HG03575 (cell line): Measurements from ENCODE around the gene MTA2.
"Not testable (repeated sequence)": the region's sequence is repeated elsewhere in the genome, so short reads cannot be mapped to it uniquely, and the experiment has no call there.

Experiments used
- ATAC-seq: cut with Tn5 transposase; IDR thresholded peaks from one replicate; pipeline ENCODE4 v1.9.1; 2021; ENCODE audit not compliant: unreplicated experiment, insufficient number of reproducible peaks, low FRiP score; ENCODE audit errors: extremely low read depth

The MTA2 gene

GRCh38 chr11:62599069-62599696 lies 2.5 kb downstream of the MTA2 start:
- ATAC-seq = no peak

- no peak for ATAC-seq
Observed at GRCh38 chr11:62595124-62595523, 6.5 kb downstream of the MTA2 start.

GRCh38 chr11:62593434-62594044 lies 8.1 kb downstream of the MTA2 start:
- no peak for ATAC-seq

GRCh38 chr11:62592989-62593421 lies 8.7 kb downstream of the MTA2 start:
- ATAC-seq = no peak

- no peak for ATAC-seq
Observed at GRCh38 chr11:62592146-62592815, 9.4 kb downstream of the MTA2 start.

- ATAC-seq = peak; percentile 49
Observed at GRCh38 chr11:62591448-62592145, 10.1 kb downstream of the MTA2 start, which contains the start of gene TUT1. Gene TUT1 (minus strand): TSS chr11:62591523. CDS start chr11:62591485, 38 bp downstream.

- ATAC-seq = no peak
Observed at GRCh38 chr11:62588966-62589637, 12.6 kb downstream of the MTA2 start.

GRCh38 chr11:62585356-62585755 lies 16.3 kb downstream of the MTA2 start:
- ATAC-seq = not testable (repeated sequence)

- not testable (repeated sequence) for ATAC-seq
Observed at GRCh38 chr11:62581735-62582134, 19.9 kb downstream of the MTA2 start.

- no peak for ATAC-seq
Observed at GRCh38 chr11:62580959-62581715, 20.5 kb downstream of the MTA2 start.

GRCh38 chr11:62579252-62579651 lies 22.4 kb downstream of the MTA2 start:
- no peak for ATAC-seq

- ATAC-seq = no peak
Observed at GRCh38 chr11:62578541-62578940, 23.1 kb downstream of the MTA2 start.

- ATAC-seq = no peak
Observed at GRCh38 chr11:62577046-62577714, 24.5 kb downstream of the MTA2 start.

GRCh38 chr11:62575837-62576236 lies 25.8 kb downstream of the MTA2 start:
- no peak for ATAC-seq

- ATAC-seq = no peak
Observed at GRCh38 chr11:62575156-62575555, 26.5 kb downstream of the MTA2 start.

- no peak for ATAC-seq
Observed at GRCh38 chr11:62574363-62575071, 27.1 kb downstream of the MTA2 start.

GRCh38 chr11:62573592-62574362 lies 27.9 kb downstream of the MTA2 start, which contains the start of gene EEF1G:
Gene EEF1G (minus strand): TSS chr11:62573891. CDS start chr11:62573842, 49 bp downstream.
- ATAC-seq = peak; percentile 51
